ENCODE data around the gene STAM. TPM values are rescaled to one million over a fixed set of nuclear protein-coding genes. Genes with fewer than 3 reads are reported as not detected.

STAM gene
- total RNA-seq: 16.4 and 26.7 TPM in 2 replicates

GRCh38 chr10:17643755-17644484, at the start of gene STAM:
TSS of gene STAM (plus strand) at chr10:17644151. CDS start at chr10:17644340, 189 bp downstream.

DNA sequence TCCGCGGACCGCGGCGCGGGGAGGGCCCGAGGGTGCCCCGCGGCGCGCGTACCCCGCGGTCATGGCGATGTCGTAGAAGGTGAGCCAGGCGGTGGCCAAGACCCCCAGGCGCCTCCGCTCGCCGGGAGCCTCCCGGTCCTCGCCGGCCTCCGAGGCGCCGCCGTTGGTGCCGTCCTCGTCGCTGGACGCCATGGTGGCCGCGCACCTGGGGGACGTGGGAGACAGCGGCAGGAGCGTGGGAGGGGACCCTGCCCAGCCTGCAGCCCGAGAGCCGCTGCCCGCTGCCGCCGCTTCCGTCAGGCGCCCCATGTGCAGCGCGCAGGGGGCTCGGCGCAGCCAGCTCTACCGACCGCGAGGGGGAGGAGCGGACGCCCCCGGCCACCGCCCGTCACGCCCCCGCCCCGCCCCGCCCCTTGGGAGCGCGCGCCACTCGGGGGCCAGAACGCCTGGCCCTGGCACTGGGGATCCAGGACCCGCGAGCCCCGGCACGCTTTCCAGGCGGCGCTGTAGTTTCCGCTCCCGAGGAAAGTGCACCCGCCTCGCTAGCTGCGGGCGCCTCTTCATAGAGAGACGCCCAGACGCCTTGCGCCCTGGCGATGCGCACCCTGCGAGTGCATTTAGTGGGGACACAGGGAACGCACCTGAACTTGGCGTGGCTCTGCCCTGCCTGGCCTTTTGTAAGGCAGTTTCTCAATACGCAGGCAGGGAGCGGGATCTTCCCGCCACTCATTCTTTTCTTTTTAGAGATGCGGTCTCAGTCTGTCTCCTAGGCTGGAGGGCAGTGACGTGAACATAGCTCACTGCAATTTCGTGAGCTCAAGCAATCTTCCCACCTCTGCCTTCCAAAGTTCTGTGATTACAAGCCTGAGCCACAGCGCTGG, 26.7 kb upstream of the STAM start, which contains the start of gene HACD1:
TSS of gene HACD1 (minus strand) at position 344 of the 881 bp plus-strand sequence. CDS start at position 309, 35 bp downstream.

DNA sequence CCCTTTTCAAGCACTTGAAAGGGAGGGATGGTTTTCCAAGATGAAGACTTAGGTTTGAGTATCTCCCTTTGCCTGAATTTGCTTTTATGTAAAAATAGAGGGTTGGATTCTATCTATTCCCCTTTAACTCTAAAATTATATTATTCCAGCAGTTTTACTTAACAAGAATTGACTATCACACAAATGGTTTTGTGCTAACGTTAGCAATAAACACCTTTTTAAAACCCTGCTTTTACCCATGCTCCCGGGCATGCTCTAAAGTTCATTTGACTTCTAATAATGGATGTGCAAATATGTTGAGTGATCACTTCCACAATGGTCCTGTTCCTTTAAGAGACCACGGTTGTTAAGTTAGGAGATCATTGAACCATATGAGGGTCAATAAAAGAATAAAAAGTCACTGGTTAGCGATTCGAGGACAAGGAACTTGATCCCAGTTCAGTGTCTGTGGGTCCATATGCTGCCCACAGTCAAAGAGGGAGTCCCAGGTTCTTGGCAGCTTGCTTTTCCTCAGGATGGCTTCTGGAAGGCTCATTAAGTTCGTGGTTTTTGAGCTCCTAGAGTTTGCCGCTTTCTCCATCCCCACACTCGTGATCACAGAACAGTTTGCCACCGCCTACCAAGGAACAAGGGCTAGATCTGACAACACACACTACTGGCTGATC, 108.0 kb downstream of the STAM start, which contains the start of gene TMEM236:
TSS of gene TMEM236 (plus strand) at position 421 of the 665 bp plus-strand sequence. CDS start at position 516, 95 bp downstream.

Other genes with a start within 250 kb of the STAM start
- not detected in 2 replicates for gene ST8SIA6, start 189.6 kb upstream of the STAM start, total RNA-seq
- gene HACD1, start 26.8 kb upstream of the STAM start, total RNA-seq: 7.4 and 12.8 TPM in 2 replicates
- under 0.01 TPM in 1 of 2 replicates, not detected in the other for gene TMEM236, start 108.0 kb downstream of the STAM start, total RNA-seq
- gene MRC1, start 165.2 kb downstream of the STAM start, total RNA-seq: under 0.01 TPM in 1 of 2 replicates, not detected in the other

Data from cardiac atrium fibroblast (primary cell).